Activated T-cell treated with anti-CD3 and anti-CD28 coated beads, Interleukin-2, amount 50 U/mL, for 72 hours (primary cell): ENCODE measurements around the gene INPP5F. TPM values are rescaled to one million over a fixed set of nuclear protein-coding genes. Genes with fewer than 3 reads are reported as not detected.

Experiments
- ATAC-seq, 2 donors: fragments of 150-1000 bp; cut with Tn5 transposase; replicated peaks in 1 of 2; 2 replicates each; pipeline ENCODE4 v1.10.0; 2021; ENCODE audit warnings: moderate library complexity in 2 of 2, mild to moderate bottlenecking in 1 of 2
- DNase-seq, 2 donors: peaks; one replicate each; pipeline ENCODE4 v3.0.0; 2021 to 2022; ENCODE audit warnings: mixed read lengths in 1 of 2
- H3K27ac Mint-ChIP-seq: one replicate; pipeline ENCODE4 v1.8.0; 2022; ENCODE audit warnings: mild to moderate bottlenecking, moderate library complexity, mixed read lengths
- H3K27me3 Mint-ChIP-seq: one replicate; pipeline ENCODE4 v1.8.0; 2022; ENCODE audit warnings: low read depth, mixed read lengths
- H3K36me3 Mint-ChIP-seq, 2 donors: one replicate each; pipeline ENCODE4 v1.8.0; 2022; ENCODE audit warnings: mixed read lengths in 2 of 2, mild to moderate bottlenecking in 1 of 2; ENCODE audit not compliant: insufficient read depth in 2 of 2
- H3K4me1 Mint-ChIP-seq: one replicate; pipeline ENCODE4 v1.8.0; 2022; ENCODE audit warnings: low read depth, mixed read lengths
- H3K4me3 Mint-ChIP-seq, 2 donors: one replicate each; pipeline ENCODE4 v1.8.0; 2022; ENCODE audit warnings: mild to moderate bottlenecking in 2 of 2, mixed read lengths in 2 of 2, moderate library complexity in 2 of 2
- H3K9me3 Mint-ChIP-seq, 2 donors: one replicate each; pipeline ENCODE4 v1.8.0; 2022; ENCODE audit warnings: mixed read lengths in 2 of 2
- total RNA-seq, 2 donors: library from RNA; stranded (reverse); gene quantifications; one replicate each; pipeline ENCODE4 v1.2.3, GENCODE V29; 2022

Gene INPP5F
- total RNA-seq, 2 donors from 2014 or later, result 12.9 to 15.0 TPM

- H3K27ac Mint-ChIP-seq, result no peak overlapping the region
- DNase-seq (no peak), ATAC-seq (no peak)
- peaks cover 0 to 8% of the 10 kb centered on the region in 2 donors for H3K9me3 Mint-ChIP-seq
- no peaks in the 10 kb centered on the region for H3K27me3 Mint-ChIP-seq
- peaks cover 6 to 15% of the 10 kb centered on the region in 2 donors for H3K36me3 Mint-ChIP-seq
- H3K4me3 Mint-ChIP-seq, result no peak overlapping the region
- peaks cover 7% of the 10 kb centered on the region for H3K4me1 Mint-ChIP-seq
Measured at GRCh38 chr10:119715628-119716505, 10.0 kb upstream of the INPP5F start.

- ATAC-seq (no peak), DNase-seq (no peak)
- Mint-ChIP-seq H3K36me3 (peaks cover 4% of the 10 kb centered on the region in 2 donors), H3K27ac (no peak overlapping the region), H3K9me3 (no peaks in the 10 kb centered on the region), H3K27me3 (no peaks in the 10 kb centered on the region), H3K4me3 (no peak overlapping the region), H3K4me1 (peaks cover 30% of the 10 kb centered on the region)
Measured at GRCh38 chr10:119723161-119723560, 2.7 kb upstream of the INPP5F start.

GRCh38 chr10:119723624-119724023 is 2.2 kb upstream of the INPP5F start:
- Mint-ChIP-seq H3K4me3 (no peak overlapping the region), H3K4me1 (peaks cover 34% of the 10 kb centered on the region)

GRCh38 chr10:119724593-119725516 is 995 bp upstream of the INPP5F start:
- DNase-seq (no peak), ATAC-seq (no peak)
- no peaks in the 10 kb centered on the region for H3K9me3 Mint-ChIP-seq
- H3K36me3 Mint-ChIP-seq, result peaks cover 4% of the 10 kb centered on the region in 2 donors
- no peak overlapping the region for H3K27ac Mint-ChIP-seq
- H3K4me1 Mint-ChIP-seq, result peaks cover 47% of the 10 kb centered on the region
- H3K27me3 Mint-ChIP-seq, result no peaks in the 10 kb centered on the region
- peak overlapping the region; percentile 79 to 88 for H3K4me3 Mint-ChIP-seq

More at GRCh38 chr10:119723624-119724023, 2.2 kb upstream of the INPP5F start:
- H3K27me3 Mint-ChIP-seq, result no peaks in the 10 kb centered on the region
- H3K9me3 Mint-ChIP-seq, result no peaks in the 10 kb centered on the region
- DNase-seq, result no peak
- H3K36me3 Mint-ChIP-seq, result peaks cover 4% of the 10 kb centered on the region in 2 donors
- ATAC-seq, result no peak
- H3K27ac Mint-ChIP-seq, result no peak overlapping the region

- Mint-ChIP-seq H3K27me3 (no peaks in the 10 kb centered on the region), H3K4me3 (peak overlapping the region; percentile 79 to 88), H3K9me3 (no peaks in the 10 kb centered on the region), H3K27ac (no peak overlapping the region), H3K4me1 (peaks cover 51% of the 10 kb centered on the region), H3K36me3 (peaks cover 4 to 7% of the 10 kb centered on the region in 2 donors)
- DNase-seq, result no peak
- no peak for ATAC-seq
Measured at GRCh38 chr10:119725517-119725827, 378 bp upstream of the INPP5F start.

GRCh38 chr10:119726676-119727261 is 919 bp downstream of the INPP5F start:
- Mint-ChIP-seq H3K4me3 (peak overlapping the region; percentile 88 to 94), H3K4me1 (peaks cover 51% of the 10 kb centered on the region), H3K9me3 (no peaks in the 10 kb centered on the region), H3K27ac (peak overlapping the region; percentile 74), H3K27me3 (no peaks in the 10 kb centered on the region), H3K36me3 (peaks cover 4 to 14% of the 10 kb centered on the region in 2 donors)
- DNase-seq (no peak), ATAC-seq (no peak)

- H3K4me1 Mint-ChIP-seq, result peaks cover 55% of the 10 kb centered on the region
- H3K36me3 Mint-ChIP-seq, result peaks cover 4 to 17% of the 10 kb centered on the region in 2 donors
- H3K4me3 Mint-ChIP-seq, result peak overlapping the region; percentile 88 to 94
- no peaks in the 10 kb centered on the region for H3K9me3 Mint-ChIP-seq
- DNase-seq (no peak), ATAC-seq (no peak)
- H3K27ac Mint-ChIP-seq, result peak overlapping the region; percentile 12
- H3K27me3 Mint-ChIP-seq, result no peaks in the 10 kb centered on the region
Measured at GRCh38 chr10:119728172-119728800, 2.4 kb downstream of the INPP5F start.

- Mint-ChIP-seq H3K27ac (peak overlapping the region; percentile 71), H3K36me3 (peaks cover 0 to 13% of the 10 kb centered on the region in 2 donors), H3K27me3 (no peaks in the 10 kb centered on the region), H3K4me1 (peaks cover 57% of the 10 kb centered on the region), H3K9me3 (no peaks in the 10 kb centered on the region), H3K4me3 (peak overlapping the region in 1 of 2 donors; percentile 47)
- DNase-seq (no peak), ATAC-seq (peak; percentile 84 to 86)
Measured at GRCh38 chr10:119734396-119735332, 8.8 kb downstream of the INPP5F start.

- Mint-ChIP-seq H3K4me3 (no peak overlapping the region), H3K9me3 (no peaks in the 10 kb centered on the region), H3K27me3 (no peaks in the 10 kb centered on the region), H3K36me3 (peaks cover 0 to 10% of the 10 kb centered on the region in 2 donors), H3K27ac (no peak overlapping the region), H3K4me1 (peaks cover 51% of the 10 kb centered on the region)
- no peak for DNase-seq
- no peak for ATAC-seq
Measured at GRCh38 chr10:119735451-119735850, 9.6 kb downstream of the INPP5F start.

- H3K4me1 Mint-ChIP-seq, result peaks cover 51% of the 10 kb centered on the region
- H3K36me3 Mint-ChIP-seq, result peaks cover 0 to 3% of the 10 kb centered on the region in 2 donors
- no peak overlapping the region for H3K27ac Mint-ChIP-seq
- no peaks in the 10 kb centered on the region for H3K27me3 Mint-ChIP-seq
- H3K9me3 Mint-ChIP-seq, result no peaks in the 10 kb centered on the region
- ATAC-seq (no peak), DNase-seq (no peak)
- no peak overlapping the region for H3K4me3 Mint-ChIP-seq
Measured at GRCh38 chr10:119736220-119736619, 10.4 kb downstream of the INPP5F start.

GRCh38 chr10:119737039-119737663 is 11.3 kb downstream of the INPP5F start:
- ATAC-seq, result peak in 1 of 2 donors; percentile 50
- Mint-ChIP-seq H3K36me3 (peaks cover 0 to 3% of the 10 kb centered on the region in 2 donors), H3K9me3 (no peaks in the 10 kb centered on the region), H3K27ac (peak overlapping the region; percentile 69), H3K4me1 (peaks cover 51% of the 10 kb centered on the region), H3K4me3 (peak overlapping the region in 1 of 2 donors; percentile 57), H3K27me3 (no peaks in the 10 kb centered on the region)
- no peak for DNase-seq
